Raji (cell line): Measurements from ENCODE around the gene ROBO1.

Experiments used
- POLR2A ChIP-seq: IDR thresholded peaks from 2 replicates; pipeline ENCODE4 v1.6.1; 2011; ENCODE audit warnings: low read depth, low read length, control low read depth; ENCODE audit not compliant: insufficient read depth

The ROBO1 gene

GRCh38 chr3:78846718-78847117, 921.1 kb downstream of the ROBO1 start:
- TF ChIP-seq POLR2A = no peak

GRCh38 chr3:78845605-78846004, 922.2 kb downstream of the ROBO1 start:
- TF ChIP-seq POLR2A = no peak

GRCh38 chr3:78844307-78844706, 923.5 kb downstream of the ROBO1 start:
- no peak for TF ChIP-seq POLR2A

GRCh38 chr3:78839693-78840092, 928.1 kb downstream of the ROBO1 start:
- no peak for TF ChIP-seq POLR2A

- no peak for TF ChIP-seq POLR2A
Measured at GRCh38 chr3:78838362-78838761, 929.4 kb downstream of the ROBO1 start.

- no peak for TF ChIP-seq POLR2A
Measured at GRCh38 chr3:78834910-78835309, 932.9 kb downstream of the ROBO1 start.

- TF ChIP-seq POLR2A = no peak
Measured at GRCh38 chr3:78832785-78833204, 935.0 kb downstream of the ROBO1 start.

GRCh38 chr3:78831446-78831972, 936.3 kb downstream of the ROBO1 start:
- TF ChIP-seq POLR2A = no peak

GRCh38 chr3:78830470-78830869, 937.3 kb downstream of the ROBO1 start:
- TF ChIP-seq POLR2A = no peak

- TF ChIP-seq POLR2A = no peak
Measured at GRCh38 chr3:78827618-78828017, 940.2 kb downstream of the ROBO1 start.

GRCh38 chr3:78825858-78826215, 942.0 kb downstream of the ROBO1 start:
- no peak for TF ChIP-seq POLR2A

GRCh38 chr3:78825118-78825857, 942.5 kb downstream of the ROBO1 start:
- TF ChIP-seq POLR2A = no peak

GRCh38 chr3:78823859-78824258, 943.9 kb downstream of the ROBO1 start:
- no peak for TF ChIP-seq POLR2A

GRCh38 chr3:78823434-78823833, 944.4 kb downstream of the ROBO1 start:
- no peak for TF ChIP-seq POLR2A

GRCh38 chr3:78822726-78823125, 945.1 kb downstream of the ROBO1 start:
- no peak for TF ChIP-seq POLR2A

GRCh38 chr3:78820542-78820941, 947.3 kb downstream of the ROBO1 start:
- TF ChIP-seq POLR2A = no peak

GRCh38 chr3:78818161-78818985, 949.4 kb downstream of the ROBO1 start:
- TF ChIP-seq POLR2A = no peak
